ENCODE measurements around the gene KLLN.
"Not testable (repeated sequence)": the region's sequence is repeated elsewhere in the genome, so short reads cannot be mapped to it uniquely, and the experiment has no call there.

Gene KLLN, protein sequence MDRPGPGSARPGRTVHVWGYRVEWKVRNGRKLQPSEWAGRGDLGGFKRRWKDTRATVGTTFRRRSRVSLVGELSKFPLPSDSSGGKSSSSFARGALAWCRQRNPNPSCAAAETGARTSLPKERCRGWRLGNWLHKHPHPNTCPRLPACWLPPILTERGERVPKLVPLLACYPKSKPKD

GRCh38 chr10:87863053-87863943, at the start of gene KLLN, which contains the start of gene PTEN:
TSS of gene KLLN (minus strand) at chr10:87863533. CDS start at chr10:87862487, 1,046 bp downstream.
TSS of gene PTEN (plus strand) at chr10:87863625. CDS start at chr10:87864470, 845 bp downstream.
- peak; percentile 86 for DNase-seq

DNA sequence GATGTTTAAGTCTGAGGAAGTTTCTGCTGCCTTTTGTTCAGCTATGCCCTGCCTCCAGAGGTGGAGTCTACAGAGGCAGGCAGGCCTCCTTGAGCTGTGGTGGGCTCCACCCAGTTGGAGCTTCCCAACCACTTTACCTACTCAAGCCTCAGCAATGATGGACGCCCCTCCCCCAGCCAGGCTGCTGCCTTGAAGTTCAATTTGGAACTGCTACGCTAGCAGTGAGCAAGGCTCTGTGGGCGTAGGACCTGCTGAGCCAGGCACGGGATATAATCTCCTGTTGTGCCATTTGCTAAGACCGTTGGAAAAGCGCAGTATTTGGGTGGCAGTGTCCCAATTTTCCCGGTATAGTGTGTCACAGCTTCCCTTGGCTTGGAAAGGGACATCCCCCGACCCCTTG, 40.1 kb upstream of the KLLN start:
- not testable (repeated sequence) for DNase-seq

DNA sequence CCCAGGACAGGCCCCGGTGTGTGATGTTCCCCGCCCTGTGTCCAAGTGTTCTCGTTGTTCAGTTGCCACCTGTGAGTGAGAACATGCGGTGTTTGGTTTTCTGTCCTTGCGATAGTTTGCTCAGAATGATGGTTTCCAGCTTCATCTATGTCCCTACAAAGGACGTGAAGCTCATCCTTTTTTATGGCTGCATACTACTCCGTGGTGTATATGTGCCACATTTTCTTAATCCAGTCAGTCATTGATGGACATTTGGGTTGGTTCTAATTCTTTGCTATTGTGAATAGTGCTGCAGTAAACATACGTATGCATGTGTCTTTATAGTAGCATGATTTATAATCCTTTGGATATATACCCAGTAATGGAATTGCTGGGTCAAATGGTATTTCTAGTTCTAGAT, 34.6 kb upstream of the KLLN start:
- not testable (repeated sequence) for DNase-seq

GRCh38 chr10:87896216-87896615, 32.9 kb upstream of the KLLN start:
- DNase-seq = no peak

- no peak for DNase-seq
Measured at GRCh38 chr10:87895430-87895829, 32.1 kb upstream of the KLLN start.

GRCh38 chr10:87887548-87888289, 24.4 kb upstream of the KLLN start:
- no peak for DNase-seq

DNA sequence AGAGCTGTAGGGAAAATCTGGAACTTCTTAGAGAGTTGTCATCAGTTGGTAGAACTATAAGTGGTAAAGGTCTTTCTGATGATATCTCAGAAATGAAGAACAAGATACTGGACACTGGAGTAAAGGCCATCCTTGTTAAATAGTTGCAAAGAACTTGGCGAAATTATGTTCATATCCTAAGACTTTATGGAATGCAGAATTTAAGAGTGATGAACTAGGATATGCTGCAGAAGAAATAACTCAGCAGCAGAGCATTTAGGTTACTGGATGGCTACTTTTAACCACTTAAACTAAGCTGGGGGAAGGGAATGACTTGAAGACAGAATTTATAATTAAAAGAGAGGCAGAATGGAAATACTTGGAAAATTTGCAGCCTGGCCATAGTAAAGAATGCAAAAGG, 23.8 kb upstream of the KLLN start:
- DNase-seq = no peak

DNA sequence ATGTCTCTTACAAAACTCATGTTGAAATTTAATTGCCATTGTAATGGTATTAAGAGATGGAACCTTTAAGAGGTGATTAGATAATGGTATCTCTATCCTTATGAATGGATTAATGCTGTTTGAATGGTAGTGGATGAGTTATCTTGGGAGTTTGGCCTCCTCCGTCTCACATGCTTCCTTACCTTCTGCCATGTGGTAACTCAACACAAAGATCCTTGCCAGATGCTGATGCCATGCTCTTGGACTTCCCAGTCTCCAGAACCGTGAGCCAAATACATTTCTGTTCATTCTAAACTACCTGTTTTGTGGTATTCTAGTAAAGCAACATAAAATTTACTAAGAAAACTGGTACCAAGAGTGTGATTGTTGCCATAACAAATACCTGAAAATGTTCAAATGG, 23.3 kb upstream of the KLLN start:
- no peak for DNase-seq

GRCh38 chr10:87882555-87883294, 19.4 kb upstream of the KLLN start:
- DNase-seq = no peak

DNA sequence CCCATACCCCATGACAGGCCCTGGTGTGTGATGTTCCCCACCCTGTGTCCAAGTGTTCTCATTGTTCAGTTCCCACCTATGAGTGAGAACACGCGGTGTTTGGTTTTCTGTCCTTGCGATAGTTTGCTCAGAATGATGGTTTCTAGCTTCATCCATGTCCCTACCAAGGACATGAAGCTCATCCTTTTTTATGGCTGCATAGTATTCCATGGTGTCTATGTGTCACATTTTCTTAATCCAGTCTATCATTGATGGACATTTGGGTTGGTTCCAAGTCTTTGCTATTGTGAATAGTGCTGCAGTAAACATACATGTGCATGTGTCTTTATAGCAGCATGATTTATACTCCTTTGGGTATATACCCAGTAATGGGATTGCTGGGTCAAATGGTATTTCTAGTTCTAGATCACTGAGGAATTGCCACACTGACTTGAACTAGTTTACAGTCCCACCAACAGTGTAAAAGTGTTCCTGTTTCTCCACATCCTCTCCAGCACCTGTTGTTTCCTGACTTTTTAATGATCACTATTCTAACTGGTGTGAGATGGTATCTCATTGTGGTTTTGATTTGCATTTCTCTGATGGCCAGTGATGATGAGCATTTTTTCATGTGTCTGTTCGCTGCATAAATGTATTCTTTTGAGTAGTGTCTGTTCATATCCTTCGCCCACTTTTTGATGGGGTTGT, 18.2 kb upstream of the KLLN start:
- DNase-seq = not testable (repeated sequence)

DNA sequence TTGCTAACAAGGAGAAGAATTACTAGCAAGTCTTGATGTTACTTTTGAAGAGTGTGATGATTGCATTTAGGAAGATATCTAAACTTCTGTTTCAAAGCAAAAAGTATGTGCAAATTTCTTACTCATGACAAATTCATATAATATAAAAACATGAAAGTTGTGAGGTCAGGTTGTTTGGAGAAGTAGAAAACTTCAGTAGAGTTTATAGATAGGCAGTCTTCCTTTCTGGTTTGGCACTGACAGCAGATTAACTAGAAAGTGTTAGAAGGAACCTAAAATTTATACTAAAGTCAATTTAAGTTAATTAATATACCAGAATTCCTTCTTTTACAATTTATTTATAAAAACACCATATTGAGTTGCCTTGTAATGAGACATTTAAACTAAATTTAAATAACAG, 17.0 kb upstream of the KLLN start:
- DNase-seq = no peak

GRCh38 chr10:87878664-87879459, 15.5 kb upstream of the KLLN start:
- no peak for DNase-seq

- DNase-seq = no peak
Measured at GRCh38 chr10:87875929-87876571, 12.7 kb upstream of the KLLN start.

DNA sequence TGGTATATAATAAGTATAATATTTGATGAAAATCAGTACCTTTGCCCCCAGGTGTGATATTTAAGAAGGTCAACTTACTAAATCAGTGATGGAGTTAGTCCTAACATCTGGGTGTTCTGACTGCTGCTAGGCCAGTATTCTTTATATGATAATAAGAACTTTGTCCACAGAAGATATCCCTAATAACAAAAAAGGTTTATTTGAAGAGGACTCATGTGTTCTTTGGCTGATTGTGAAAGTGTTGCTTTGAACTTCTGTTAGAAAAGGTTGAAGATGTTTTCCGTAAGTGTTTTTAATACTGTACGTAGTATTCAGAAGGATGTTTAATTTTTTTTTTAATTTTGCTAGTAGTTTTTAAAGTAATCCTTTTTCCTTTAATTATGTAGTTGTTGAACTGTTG, 10.3 kb upstream of the KLLN start:
- no peak for DNase-seq

DNA sequence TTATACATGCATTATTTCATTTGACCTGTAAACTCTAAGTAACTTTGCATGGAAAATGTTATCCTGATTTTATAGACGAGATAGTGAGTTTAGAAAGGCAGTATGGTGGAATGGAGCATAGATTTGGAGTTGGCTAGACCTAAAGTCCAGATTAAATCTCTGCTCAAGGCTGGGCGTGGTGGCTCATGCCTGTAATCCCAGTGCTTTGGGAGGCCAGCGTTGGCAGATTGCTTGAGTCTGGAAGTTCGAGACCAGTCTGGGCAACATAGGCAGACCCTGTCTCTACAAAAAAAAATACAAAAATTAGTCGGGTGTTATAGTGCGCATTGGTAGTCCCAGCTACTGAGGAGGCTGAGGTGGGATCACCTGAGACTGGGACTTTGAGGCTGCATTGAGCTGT, 9.5 kb upstream of the KLLN start:
- no peak for DNase-seq

DNA sequence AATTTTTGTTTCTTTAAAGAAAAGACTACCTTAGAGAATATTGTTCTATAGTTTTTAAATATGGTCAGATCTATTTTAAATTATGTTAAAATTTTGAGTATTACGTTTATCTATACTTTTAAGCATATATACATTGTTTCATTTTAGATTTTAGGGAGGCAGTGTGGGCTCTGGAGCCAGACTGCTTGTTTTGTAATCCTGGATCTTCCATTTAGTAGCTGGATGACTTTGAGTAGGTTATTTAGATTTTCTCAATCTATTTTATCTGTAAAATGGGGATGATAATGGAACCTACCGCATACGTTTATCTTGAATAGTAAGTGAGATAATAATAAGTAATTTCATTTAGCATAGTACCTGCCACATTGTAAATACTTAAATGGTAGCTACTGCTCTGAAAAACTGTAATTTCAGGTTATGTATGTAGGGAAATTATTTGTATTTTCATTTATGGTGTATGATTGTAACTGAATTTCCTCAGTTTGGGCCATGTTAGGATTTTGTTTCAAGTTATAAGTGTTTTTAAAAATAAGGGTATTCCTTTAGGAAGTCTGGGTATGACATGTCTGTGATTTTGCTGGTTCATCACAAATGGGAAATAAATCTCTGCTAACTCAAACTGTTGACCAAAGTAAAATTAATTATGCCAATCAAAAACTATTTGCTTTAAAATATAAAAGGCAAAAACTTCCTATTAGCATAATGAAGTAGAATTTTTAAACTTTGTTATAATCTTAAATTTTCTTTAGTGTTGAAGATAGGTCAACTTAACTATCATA, 6.6 kb upstream of the KLLN start:
- DNase-seq = no peak

GRCh38 chr10:87869139-87869538, 5.8 kb upstream of the KLLN start:
- not testable (repeated sequence) for DNase-seq

DNA sequence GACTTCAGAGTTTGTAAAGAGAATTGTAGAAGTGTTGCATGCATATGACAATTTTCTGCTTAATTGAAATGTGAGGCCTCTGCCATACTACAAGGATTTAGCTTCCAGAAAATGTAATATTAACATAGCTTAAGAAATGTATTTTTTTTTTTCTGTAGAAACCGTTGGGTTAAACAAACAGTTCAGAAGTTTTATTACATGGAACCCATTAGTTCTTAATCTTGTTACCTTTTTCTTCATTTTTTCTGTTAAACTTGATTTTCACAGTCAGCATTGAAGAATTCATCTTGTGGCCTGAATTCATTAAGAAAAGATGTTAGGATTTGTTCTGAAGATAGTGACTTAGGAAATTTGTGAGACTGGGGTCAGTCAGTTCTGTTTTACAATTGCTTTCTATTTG, 4.9 kb upstream of the KLLN start:
- DNase-seq = no peak

- DNase-seq = no peak
Measured at GRCh38 chr10:87867453-87867852, 4.1 kb upstream of the KLLN start.

- no peak for DNase-seq
Measured at GRCh38 chr10:87866412-87866974, 3.2 kb upstream of the KLLN start.

Data from activated T-cell treated with anti-CD3 and anti-CD28 coated beads, Interleukin-2, amount 50 U/mL, for 1 hour (primary cell).